Stimulated activated CD8-positive, alpha-beta memory T cell treated with anti-CD3 and anti-CD28 coated beads, Interleukin-12 subunit alpha, Interleukin-12 subunit beta, amount 100 ng/mL, for 24 hours (primary cell): ENCODE data around the gene ALPL.

Source experiments
- DNase-seq: peaks from one replicate; pipeline ENCODE4 v3.0.0-alpha.2; 2020; ENCODE audit errors: extremely low read depth

The ALPL gene

GRCh38 chr1:21576031-21576797 is 67.0 kb downstream of the ALPL start:
- DNase-seq: no peak

- no peak for DNase-seq
These were observed 67.6 kb downstream of the ALPL start for GRCh38 chr1:21576798-21577187.

DNA sequence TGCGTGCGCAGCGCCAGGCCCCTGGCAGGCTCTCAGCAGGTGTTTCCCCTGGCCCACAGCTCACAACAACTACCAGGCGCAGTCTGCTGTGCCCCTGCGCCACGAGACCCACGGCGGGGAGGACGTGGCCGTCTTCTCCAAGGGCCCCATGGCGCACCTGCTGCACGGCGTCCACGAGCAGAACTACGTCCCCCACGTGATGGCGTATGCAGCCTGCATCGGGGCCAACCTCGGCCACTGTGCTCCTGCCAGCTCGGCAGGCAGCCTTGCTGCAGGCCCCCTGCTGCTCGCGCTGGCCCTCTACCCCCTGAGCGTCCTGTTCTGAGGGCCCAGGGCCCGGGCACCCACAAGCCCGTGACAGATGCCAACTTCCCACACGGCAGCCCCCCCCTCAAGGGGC is 68.1 kb downstream of the ALPL start:
- DNase-seq: no peak

DNA sequence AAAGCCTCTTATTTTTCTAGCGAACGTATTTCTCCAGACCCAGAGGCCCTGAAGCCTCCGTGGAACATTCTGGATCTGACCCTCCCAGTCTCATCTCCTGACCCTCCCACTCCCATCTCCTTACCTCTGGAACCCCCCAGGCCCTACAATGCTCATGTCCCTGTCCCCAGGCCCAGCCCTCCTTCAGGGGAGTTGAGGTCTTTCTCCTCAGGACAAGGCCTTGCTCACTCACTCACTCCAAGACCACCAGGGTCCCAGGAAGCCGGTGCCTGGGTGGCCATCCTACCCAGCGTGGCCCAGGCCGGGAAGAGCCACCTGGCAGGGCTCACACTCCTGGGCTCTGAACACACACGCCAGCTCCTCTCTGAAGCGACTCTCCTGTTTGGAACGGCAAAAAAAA is 68.7 kb downstream of the ALPL start:
- no peak for DNase-seq

DNA sequence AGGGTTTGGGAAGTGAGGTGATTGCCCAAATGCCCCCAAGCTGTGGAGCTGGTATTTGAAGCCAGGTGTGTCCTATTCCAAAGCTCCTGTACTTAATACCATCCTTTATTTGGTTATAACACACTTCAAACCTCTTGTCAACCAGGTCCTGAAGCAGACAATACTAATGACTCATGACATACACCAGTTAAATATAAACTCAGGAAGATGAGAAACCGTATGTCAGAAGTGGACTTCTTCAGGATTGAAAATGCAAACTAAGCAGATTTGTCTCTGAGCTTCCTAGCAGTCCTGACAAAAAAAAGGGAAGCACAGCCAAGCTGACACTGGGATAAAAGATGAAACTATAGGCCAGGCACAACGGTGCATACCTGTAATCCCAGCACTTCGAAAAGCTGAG is 70.6 kb downstream of the ALPL start:
- DNase-seq: no peak

DNA sequence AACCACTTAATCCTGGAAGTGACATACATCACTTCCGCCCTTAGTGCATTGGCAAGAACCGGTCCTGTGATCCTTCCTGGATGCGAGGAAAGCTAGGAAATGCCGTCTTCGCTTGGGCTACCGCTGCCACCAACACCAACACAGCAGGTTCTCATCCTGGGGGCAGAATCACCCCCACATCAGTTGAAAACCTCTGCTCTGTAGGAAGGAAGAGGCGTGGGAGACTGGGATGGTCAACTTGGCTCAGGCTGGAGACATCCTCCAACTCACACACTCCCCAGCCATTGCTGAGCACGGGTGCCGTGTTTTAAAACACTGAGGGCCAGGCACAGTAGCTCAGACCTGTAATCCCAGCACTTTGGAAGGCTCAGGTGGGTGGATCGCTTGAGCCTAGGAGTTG is 74.9 kb downstream of the ALPL start:
- no peak for DNase-seq

GRCh38 chr1:21585037-21585436 is 75.8 kb downstream of the ALPL start:
- no peak for DNase-seq

- no peak for DNase-seq
These were observed 77.0 kb downstream of the ALPL start for GRCh38 chr1:21586222-21586621.

DNA sequence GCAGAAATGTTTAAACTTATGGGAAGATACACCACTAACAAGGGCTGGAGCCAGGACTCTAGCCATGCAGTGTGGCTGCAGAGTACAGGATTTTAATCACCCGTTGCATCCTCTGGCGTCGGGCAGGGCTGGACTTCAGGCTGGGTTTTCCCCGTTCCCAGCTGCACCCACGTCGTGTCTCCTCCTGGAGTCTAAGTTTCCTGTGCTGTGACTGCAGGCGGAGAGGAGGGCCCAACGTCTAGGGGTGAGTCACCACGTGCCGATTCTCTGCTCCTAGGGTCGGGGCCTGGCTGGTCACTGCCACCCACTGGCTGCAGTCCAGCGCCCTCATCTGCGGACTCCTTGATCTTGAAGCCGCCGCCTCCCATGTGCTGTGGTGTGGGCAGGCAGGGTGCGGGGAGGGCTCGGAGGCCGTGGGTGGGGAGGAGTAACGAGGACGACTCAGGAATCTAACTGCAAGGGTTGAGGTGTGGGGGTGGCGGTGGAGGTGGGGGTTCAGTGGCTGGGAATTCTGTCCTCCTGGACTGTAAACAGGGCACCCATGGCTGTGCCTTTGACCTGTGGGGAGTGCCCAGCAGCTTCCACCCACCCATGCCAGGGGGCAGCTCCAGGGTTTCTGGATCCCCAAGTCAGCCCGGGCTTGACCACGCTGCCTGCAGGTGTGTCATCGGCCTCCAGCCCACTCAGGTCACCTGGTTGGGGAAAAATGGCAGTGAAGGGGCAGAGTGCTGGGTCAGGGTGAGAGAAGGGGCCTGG is 77.8 kb downstream of the ALPL start:
- no peak for DNase-seq

DNA sequence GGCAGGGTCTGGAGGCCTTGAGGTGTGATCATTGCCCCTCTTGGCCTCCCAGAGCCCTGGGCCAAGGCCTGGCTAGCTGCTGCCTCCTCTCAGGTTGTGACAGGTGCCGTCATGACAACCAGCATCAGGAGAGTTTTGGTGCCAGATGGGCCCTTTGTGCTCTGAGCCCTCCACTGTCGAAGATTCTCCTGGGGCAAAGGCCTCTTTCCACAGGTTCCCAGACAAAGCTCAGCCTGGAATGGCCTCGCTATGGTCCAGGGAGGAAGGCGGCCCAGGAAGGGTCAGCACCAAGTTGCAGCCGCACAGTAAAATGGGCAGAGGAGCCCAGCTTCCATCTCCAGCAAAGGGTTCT is 78.4 kb downstream of the ALPL start:
- no peak for DNase-seq

DNA sequence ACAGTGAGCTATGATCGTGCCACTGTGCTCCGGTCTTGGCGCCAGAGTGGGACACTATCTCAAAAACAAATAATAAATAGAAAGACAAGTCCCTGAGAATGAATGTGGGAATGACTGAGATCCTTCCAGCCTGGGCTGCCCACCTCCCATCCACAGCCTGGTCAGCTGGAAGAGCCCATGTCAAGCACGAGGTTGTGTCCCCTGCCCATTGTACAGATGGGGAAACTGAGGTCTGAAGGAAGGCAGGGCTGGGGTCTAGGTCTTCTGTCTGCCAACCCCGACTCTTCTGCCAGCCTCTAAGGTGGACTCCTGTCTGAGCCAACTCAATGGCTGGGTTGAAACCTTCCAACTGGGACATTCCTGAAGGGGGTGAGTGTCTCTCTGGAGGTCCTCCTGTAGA is 80.4 kb downstream of the ALPL start:
- DNase-seq: no peak

DNA sequence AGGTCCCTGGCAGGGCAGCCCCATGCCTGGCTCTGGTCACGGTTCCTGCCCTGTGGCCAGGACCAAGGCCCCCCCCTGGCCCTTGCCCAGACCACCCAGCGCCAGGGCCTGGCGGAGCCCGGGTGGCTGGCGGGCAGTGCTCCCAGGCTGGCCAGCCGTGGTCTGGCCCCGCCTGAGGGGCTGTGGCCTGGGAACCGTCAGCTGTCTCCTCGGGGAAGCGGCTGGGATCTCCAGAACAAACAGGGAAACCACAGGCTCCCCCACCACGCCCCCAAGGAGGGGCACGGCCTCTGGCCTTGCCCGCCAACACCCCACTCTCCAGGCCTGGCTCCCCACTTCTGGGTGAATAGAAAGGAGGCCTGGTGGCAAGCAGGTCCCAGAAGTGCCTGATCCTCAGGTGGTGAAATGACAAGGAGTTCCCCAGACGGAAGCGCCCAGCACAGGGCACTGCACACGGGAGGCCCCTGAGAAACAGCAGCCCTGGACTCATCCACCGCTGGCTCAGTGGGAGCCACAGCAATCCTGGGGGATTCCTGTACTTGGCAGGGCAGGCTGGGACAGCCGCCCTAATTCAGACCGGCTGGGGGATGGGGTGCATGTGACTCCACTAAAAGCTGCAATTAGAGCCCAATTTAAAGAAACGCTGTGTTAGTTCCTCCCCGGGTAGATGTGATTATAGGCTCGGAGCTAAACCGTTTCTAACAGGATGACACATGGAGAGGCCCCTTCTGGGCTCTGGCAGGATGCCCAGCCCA is 81.1 kb downstream of the ALPL start:
- no peak for DNase-seq

DNA sequence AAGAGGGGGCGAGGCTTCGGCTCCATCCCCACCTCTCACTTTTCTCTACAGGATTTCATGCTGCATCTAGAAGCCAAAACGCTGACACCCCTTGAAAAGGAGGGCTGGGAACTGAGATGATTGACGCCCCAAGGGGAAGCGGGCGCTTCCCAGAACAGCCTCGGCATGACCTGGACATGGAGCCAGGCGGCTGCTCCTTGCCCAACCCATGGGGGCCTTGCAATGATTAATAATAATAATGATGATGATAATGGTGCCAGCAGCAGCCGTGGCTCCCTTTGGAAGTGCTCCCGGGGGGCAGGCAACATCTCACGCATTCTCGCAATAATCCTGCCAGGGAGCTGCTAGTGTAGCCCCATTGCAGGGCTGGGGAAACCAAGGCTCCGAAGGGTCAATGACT is 81.7 kb downstream of the ALPL start:
- no peak for DNase-seq

DNA sequence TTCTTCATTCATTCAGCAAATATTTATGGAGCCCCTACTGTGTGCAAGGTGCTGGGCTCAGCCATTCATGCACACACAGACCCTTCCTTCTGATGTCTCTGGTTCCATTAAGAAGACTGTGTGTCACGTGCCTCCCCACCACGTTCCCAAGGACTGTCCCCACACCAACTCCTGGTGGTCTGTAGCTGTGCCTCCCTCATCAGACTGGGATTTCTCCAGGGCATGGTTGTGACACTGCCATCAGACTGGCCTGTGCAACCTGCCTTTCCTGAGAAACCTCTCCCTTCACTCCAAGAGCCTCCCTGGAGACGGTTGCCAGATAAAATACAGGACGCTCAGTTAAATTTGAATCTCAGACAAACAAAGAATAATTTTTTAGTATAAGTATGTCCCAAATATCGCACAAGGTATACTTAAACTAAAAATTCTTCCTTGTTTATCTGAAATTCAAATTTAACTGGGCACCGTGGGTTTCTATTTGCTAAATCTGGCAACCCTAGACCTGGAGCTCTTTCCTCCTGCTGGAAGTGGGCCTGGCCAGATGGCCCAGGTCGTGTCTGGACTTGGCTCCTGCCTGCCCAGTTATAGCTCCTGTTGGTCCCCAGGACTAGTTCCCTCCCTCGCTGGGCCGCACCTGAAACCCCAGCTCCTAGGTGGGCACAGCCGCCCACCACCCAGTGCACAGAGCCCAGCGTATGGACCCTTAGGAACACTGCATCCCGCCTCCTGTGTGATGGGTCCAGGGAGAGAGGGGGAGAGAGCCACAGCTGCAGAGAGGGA is 83.1 kb downstream of the ALPL start:
- no peak for DNase-seq

- DNase-seq: no peak
These were observed 84.0 kb downstream of the ALPL start for GRCh38 chr1:21593231-21593630.

DNA sequence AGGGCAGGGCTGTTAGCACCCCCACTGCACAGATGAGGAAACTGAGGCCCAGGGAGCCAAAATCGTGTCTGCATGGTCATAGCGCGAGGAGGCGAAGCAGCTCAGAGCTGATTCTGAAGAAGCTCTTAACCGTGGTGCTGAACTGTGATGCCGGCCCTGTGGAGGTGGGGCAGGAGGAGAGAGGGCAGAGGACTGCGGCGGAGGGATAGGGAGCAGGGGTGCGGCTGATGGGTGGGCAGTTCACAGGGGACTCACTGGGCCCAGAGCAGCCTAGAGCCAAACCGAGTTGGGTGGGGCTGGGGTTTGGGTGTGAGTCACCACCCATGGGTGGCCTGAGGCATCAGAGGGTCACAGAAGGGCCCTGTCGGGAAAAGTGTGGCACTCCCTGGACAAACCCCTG is 85.3 kb downstream of the ALPL start:
- no peak for DNase-seq

- no peak for DNase-seq
These were observed 86.0 kb downstream of the ALPL start for GRCh38 chr1:21594935-21595897.

DNA sequence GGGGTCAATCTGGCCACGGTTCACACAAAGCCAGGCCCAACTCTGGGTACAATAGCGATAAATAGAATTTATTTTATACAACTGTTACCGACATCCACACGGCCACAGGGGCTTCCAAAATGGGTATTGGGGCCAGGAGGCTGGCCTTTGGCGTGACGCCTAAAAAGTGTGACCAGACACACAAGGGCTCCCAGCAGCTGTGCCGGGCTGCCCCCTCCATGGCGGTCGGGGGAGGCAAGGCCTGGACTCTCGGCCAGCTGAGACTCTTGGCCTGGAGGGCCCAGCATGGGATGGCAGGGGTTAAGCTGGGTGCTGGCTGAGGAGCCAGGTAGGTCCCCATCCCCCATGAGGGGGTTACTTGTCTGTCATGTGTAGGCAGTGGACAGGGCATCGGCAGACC is 87.0 kb downstream of the ALPL start:
- no peak for DNase-seq

GRCh38 chr1:21596628-21597027 is 87.4 kb downstream of the ALPL start:
- DNase-seq: no peak

DNA sequence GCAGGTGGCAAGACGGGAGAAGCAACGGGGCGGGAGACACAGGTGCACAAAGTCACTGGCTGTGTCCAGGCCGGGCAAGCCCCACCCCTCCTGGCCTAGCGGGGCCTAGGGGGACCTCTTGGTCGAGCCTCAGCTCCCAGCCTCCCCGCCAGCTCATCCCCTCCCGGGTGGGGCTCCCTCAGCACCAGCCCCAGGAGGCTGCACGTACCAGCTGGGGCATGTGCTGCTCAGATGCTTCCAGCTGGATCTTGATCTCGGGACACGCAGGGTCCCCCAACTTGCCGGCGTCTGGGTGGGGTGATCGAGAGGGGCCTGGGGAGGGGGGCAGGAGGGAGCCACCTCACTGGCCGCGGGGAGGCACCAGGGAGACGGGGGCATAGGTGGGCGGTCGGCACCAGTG is 88.5 kb downstream of the ALPL start:
- DNase-seq: no peak

DNA sequence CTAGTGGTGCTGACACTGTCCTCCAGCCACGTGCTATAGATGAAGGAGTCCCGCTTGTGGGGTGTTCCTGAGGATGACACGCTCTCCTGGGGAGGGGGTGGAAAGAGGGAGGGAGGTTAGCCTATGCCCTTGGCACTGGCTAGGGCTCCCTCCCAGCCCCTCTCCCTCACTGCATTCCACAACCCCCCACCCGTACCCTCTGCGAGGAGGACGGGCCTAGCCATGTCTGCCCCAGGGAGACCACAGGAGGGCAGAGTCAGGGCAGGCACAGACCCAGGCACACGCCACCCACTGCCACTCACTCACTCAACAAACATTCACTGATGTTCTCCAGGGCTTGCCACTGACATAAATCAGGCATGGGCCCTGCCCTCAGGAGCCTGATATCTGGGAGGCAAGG is 89.2 kb downstream of the ALPL start:
- no peak for DNase-seq
